Keratinocyte (primary cell): ENCODE data around the gene PPP1R3E. TPM values are rescaled to one million over a fixed set of nuclear protein-coding genes. Genes with fewer than 3 reads are reported as not detected.
"Not testable (repeated sequence)": the region's sequence is repeated elsewhere in the genome, so short reads cannot be mapped to it uniquely, and the experiment has no call there.

ENCODE experiments used
- DNase-seq: peaks from one replicate; pipeline ENCODE4 v3.0.0-alpha.2; 2011; ENCODE audit warnings: low read depth, missing footprints, low spot score
- FAIRE-seq: peaks from 2 replicates; lab custom pipeline; 2011; peaks lifted over from hg19 to GRCh38; lab: Jason Lieb, UNC
- H2AFZ ChIP-seq: 2 replicates; pipeline ENCODE4 v1.6.0; 2012; ENCODE audit warnings: low read length, control low read depth, inconsistent platforms; ENCODE audit not compliant: control insufficient read depth
- H3K27ac ChIP-seq: 2 replicates; pipeline ENCODE4 v1.5.1; 2011; ENCODE audit warnings: low read length; ENCODE audit not compliant: control insufficient read depth, insufficient read depth
- H3K27me3 ChIP-seq: 3 replicates; pipeline ENCODE4 v1.6.0; 2011; ENCODE audit warnings: low read length; ENCODE audit not compliant: control insufficient read depth, insufficient read depth; ENCODE audit errors: extremely low read depth
- H3K36me3 ChIP-seq, 2 experiments: 2 replicates in 1 of 2; 3 replicates in 1 of 2; pipeline ENCODE4 v1.5.1; 2011; ENCODE audit warnings: low read length in 2 of 2, mild to moderate bottlenecking in 1 of 2; ENCODE audit not compliant: control insufficient read depth in 2 of 2, insufficient read depth in 2 of 2; ENCODE audit errors: extremely low read depth in 1 of 2
- H3K4me1 ChIP-seq: 3 replicates; pipeline ENCODE4 v1.5.1; 2011; ENCODE audit warnings: low read length; ENCODE audit not compliant: control insufficient read depth, insufficient read depth; ENCODE audit errors: extremely low read depth
- H3K4me2 ChIP-seq: 3 replicates; pipeline ENCODE4 v1.6.0; 2011; ENCODE audit warnings: low read depth, low read length; ENCODE audit not compliant: control insufficient read depth, insufficient read depth; ENCODE audit errors: extremely low read depth
- H3K4me3 ChIP-seq, 3 experiments: fragments of 200-600 bp in 1 of 3; sonication (generic) in 1 of 3; 2 replicates in 2 of 3; 3 replicates in 1 of 3; pipeline ENCODE4 v1.5.1; 2011 to 2016; ENCODE audit warnings: low read length in 3 of 3, mild to moderate bottlenecking in 3 of 3, control low read depth in 2 of 3, inconsistent platforms in 1 of 3, low read depth in 1 of 3, mixed read lengths in 1 of 3, mixed run types in 1 of 3, moderate library complexity in 1 of 3; ENCODE audit not compliant: control insufficient read depth in 2 of 3, insufficient read depth in 2 of 3; ENCODE audit errors: extremely low read depth in 1 of 3
- H3K79me2 ChIP-seq: 2 replicates; pipeline ENCODE4 v1.6.0; 2012; ENCODE audit warnings: low read length; ENCODE audit not compliant: control insufficient read depth, insufficient read depth
- H3K9ac ChIP-seq: 3 replicates; pipeline ENCODE4 v1.6.0; 2011; ENCODE audit warnings: low read length; ENCODE audit not compliant: control insufficient read depth, insufficient read depth; ENCODE audit errors: extremely low read depth
- H3K9me1 ChIP-seq: 3 replicates; pipeline ENCODE4 v1.6.0; 2011; ENCODE audit warnings: low read length; ENCODE audit not compliant: control insufficient read depth, insufficient read depth; ENCODE audit errors: extremely low read depth
- H3K9me3 ChIP-seq: 2 replicates; pipeline ENCODE4 v1.5.1; 2012; ENCODE audit warnings: low read depth, low read length; ENCODE audit not compliant: control insufficient read depth
- H4K20me1 ChIP-seq: 3 replicates; pipeline ENCODE4 v1.6.0; 2011; ENCODE audit warnings: low read length; ENCODE audit not compliant: control insufficient read depth, insufficient read depth; ENCODE audit errors: extremely low read depth
- CTCF ChIP-seq, 3 experiments: IDR thresholded peaks in 1 of 3; conservative IDR thresholded peaks in 1 of 3; optimal IDR thresholded peaks in 1 of 3; 2 replicates in 2 of 3; 3 replicates in 1 of 3; pipeline versions ENCODE3 to v1.5.1; 2011; ENCODE audit warnings: low read length in 3 of 3, mild to moderate bottlenecking in 3 of 3, moderate library complexity in 2 of 3, control low read depth in 1 of 3, inconsistent platforms in 1 of 3; ENCODE audit not compliant: insufficient read depth in 2 of 3; ENCODE audit errors: extremely low read depth in 1 of 3
- EZH2 ChIP-seq: IDR thresholded peaks from one replicate; pipeline ENCODE4 v1.6.1; 2012; ENCODE audit warnings: inconsistent platforms, mild to moderate bottlenecking, low read length, moderate library complexity
- dilution Hi-C: fragments of 300-500 bp; cut with MboI; formaldehyde crosslinking; loops from one replicate; pipeline ENCODE4 v1.7.0; 2020; ENCODE audit warnings: low sequenced_read_pairs; ENCODE audit not compliant: extremely low pct_ligation_motif_present
- polyA plus RNA-seq, 5 experiments: library from polyadenylated mRNA; depleted of rRNA in 3 of 5; stranded (reverse) in 3 of 5; stranded (forward) in 1 of 5; unstranded in 1 of 5; fragments of >200 nt; gene quantifications; 1 replicate in 1 of 5; 2 replicates in 3 of 5; 3 replicates in 1 of 5; pipeline versions ENCODE4 v1.2.1 to v1.2.3, GENCODE V29; 2011 to 2012; ENCODE audit warnings: missing spikeins in 2 of 5, low read depth in 1 of 5, low replicate concordance in 1 of 5

Gene PPP1R3E
- polyA plus RNA-seq, 1 donor (not counting 4 experiments of a cell fraction or from before 2014, with no cell fraction given), result 2.5 TPM

DNA sequence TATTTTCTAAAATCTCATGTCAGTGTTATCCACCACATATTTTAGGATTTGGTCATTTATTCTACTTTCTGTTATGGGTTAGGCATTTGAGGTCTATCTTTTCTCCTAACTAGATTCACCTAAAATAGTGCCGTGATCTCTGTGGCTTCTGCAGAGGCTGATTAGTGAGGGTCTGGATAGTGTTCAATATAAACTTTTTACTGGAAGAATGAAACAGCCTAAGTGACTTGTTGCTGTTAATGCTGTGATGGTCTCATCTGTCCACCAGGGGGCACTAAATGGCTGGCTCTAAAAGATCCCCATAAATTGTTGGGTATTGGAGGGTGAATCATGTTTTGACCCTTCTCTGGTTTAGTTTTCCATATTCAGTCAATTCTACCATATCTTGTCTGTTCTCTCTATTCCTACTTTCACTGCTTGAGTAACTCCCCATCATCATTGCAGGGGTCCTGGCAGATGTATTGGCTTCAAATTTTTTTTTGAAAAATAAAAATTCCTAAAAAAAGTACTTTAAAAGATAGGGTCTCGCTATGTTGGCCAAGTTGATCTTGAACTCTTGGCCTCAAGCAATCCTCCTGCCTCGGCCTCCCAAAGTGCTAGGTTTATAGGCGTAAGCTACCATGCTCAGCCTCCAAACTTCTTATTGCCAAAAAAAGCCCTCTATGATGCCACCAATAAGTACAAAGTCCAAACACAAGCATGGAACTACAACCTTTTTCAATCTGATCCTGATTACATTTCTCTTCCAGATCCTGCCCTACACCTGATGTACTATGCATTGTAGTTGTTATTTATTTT is 25.5 kb upstream of the PPP1R3E start:
- DNase-seq (no peak), FAIRE-seq (peak; percentile 51)
- Histone ChIP-seq H3K36me3 (peaks cover 13 to 14% of the 10 kb centered on the region in 2 experiments), H3K9me3 (no peaks in the 10 kb centered on the region), H3K4me1 (peaks cover 5% of the 10 kb centered on the region), H3K4me3 (no peak overlapping the region), H3K4me2 (no peak overlapping the region), H3K9ac (no peak overlapping the region), H2AFZ (no peak overlapping the region), H3K79me2 (peaks cover 8% of the 10 kb centered on the region), H3K9me1 (no peaks in the 10 kb centered on the region), H3K27me3 (no peaks in the 10 kb centered on the region), H4K20me1 (no peaks in the 10 kb centered on the region), H3K27ac (no peak overlapping the region)
- TF ChIP-seq CTCF (optimal IDR thresholded peaks at IDR 0.05 in 1 of 3, IDR thresholded peaks at IDR 0.05 in 1 of 3, conservative IDR thresholded peaks at IDR 0.05 in 1 of 3; ENCODE audit: extremely low read depth in 1 of 3, insufficient read depth in 2 of 3, low read length in 3 of 3), result peak; percentile 71 to 77 (median 77)
- no peak for TF ChIP-seq EZH2
- dilution Hi-C loops, result no loop called here

DNA sequence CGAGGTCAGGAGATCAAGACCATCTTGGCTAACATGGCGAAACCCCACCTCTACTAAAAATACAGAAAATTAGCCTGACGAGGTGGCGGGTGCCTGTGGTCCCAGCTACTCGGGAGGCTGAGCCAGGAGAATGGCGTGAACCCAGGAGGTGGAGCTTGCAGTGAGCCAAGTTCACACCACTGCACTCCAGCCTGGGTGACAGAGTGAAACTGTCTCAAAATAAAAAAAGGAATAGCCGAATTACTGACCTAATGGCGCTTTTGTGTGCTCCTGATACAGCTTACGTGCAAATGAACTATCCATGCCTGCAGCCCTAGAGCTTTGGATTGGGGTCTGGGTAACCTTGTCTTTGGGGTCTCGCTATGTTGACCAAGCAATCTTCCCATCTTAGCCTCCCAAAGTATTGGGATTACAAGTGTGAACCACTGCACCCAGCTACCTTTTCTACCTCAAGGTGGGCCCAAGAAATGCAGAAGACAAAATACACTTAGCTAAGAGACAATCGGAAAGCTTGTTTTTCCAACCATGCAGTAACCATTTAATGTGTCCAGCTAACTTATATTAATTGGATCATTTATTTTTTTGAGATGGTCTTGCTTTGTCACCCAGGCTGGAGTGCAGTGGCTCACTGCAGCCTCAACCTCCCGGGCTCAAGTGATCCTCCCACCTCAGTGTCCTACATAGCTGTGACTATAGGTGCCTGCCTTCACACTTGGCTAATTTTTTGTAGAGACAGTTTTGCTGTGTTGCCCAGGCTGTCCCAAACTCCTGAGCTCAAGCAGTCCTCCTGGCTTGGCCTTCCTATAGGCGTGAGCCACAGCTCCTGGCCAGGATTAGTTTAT is 24.1 kb upstream of the PPP1R3E start:
- Histone ChIP-seq H3K36me3 (peaks cover 15% of the 10 kb centered on the region in 2 experiments), H2AFZ (no peak overlapping the region), H3K27ac (no peak overlapping the region), H3K9me1 (no peaks in the 10 kb centered on the region), H3K4me3 (no peak overlapping the region), H3K4me1 (peaks cover 12% of the 10 kb centered on the region), H3K9ac (no peak overlapping the region), H3K79me2 (peaks cover 22% of the 10 kb centered on the region), H3K4me2 (no peak overlapping the region), H3K27me3 (no peaks in the 10 kb centered on the region), H3K9me3 (no peaks in the 10 kb centered on the region), H4K20me1 (no peaks in the 10 kb centered on the region)
- FAIRE-seq (no peak), DNase-seq (no peak)
- TF ChIP-seq CTCF (optimal IDR thresholded peaks at IDR 0.05 in 1 of 3, IDR thresholded peaks at IDR 0.05 in 1 of 3, conservative IDR thresholded peaks at IDR 0.05 in 1 of 3; ENCODE audit: extremely low read depth in 1 of 3, insufficient read depth in 2 of 3, low read length in 3 of 3) (no peak), EZH2 (no peak)
- dilution Hi-C loops, result no loop called here

GRCh38 chr14:23325746-23326145 is 23.1 kb upstream of the PPP1R3E start:
- DNase-seq, FAIRE-seq, H3K9me1 ChIP-seq, H2AFZ ChIP-seq, dilution Hi-C loops, H3K9me3 ChIP-seq, H3K27me3 ChIP-seq, H4K20me1 ChIP-seq, H3K9ac ChIP-seq, H3K4me3 ChIP-seq, H3K4me2 ChIP-seq, H3K27ac ChIP-seq: not testable (repeated sequence)
- H3K79me2 ChIP-seq, result peaks cover 23% of the 10 kb centered on the region
- H3K36me3 ChIP-seq, result peaks cover 15% of the 10 kb centered on the region in 2 experiments
- H3K4me1 ChIP-seq, result peaks cover 13% of the 10 kb centered on the region
